Gastroesophageal sphincter (tissue), 3 donors: ENCODE data around the gene SRRM5.

Source experiments
- POLR2AphosphoS5 ChIP-seq: sonication (generic); formaldehyde crosslinking; IDR thresholded peaks from one replicate; pipeline ENCODE4 v1.6.1; 2017; ENCODE audit warnings: antibody characterized with exemption
- TF ChIP-seq, protein P1 (sequence below), 4 experiments: fragments of 200-600 bp in 2 of 4; fragments of 450-650 bp in 2 of 4; sonication (generic) in 1 of 4; IDR thresholded peaks; one replicate each; pipeline ENCODE4 v1.5.1; 2017 to 2019; ENCODE audit warnings: antibody characterized with exemption in 4 of 4, mild to moderate bottlenecking in 2 of 4, moderate library complexity in 2 of 4

DNA sequence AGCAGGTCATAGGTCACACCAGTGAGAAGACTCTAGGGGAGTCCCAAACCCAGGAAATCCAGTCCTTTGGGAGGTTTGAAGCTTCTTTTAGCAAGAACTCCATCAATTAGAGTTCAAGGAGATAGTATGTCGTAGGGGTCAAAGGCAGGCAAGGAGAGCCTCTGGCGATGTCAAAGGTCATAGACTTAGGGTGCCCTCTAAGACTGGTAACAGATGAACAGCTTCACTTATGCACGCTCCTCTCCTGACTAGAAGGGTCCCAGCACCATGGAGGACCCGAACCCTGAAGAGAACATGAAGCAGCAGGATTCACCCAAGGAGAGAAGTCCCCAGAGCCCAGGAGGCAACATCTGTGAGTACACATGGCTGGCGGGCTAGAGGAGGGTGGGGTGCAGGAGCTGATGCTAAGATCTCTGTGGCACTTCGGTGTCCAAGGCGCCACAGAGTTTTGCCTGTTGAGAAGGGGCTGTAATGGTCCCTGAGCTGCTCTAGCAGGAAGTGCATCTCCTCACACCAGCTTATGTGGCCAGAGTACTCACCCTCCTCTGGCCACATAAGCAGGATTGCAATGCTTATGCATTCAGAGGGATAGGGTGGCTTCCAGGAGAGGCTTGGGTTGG lies 14.9 kb upstream of the SRRM5 start:
- TF ChIP-seq, protein P1, sequence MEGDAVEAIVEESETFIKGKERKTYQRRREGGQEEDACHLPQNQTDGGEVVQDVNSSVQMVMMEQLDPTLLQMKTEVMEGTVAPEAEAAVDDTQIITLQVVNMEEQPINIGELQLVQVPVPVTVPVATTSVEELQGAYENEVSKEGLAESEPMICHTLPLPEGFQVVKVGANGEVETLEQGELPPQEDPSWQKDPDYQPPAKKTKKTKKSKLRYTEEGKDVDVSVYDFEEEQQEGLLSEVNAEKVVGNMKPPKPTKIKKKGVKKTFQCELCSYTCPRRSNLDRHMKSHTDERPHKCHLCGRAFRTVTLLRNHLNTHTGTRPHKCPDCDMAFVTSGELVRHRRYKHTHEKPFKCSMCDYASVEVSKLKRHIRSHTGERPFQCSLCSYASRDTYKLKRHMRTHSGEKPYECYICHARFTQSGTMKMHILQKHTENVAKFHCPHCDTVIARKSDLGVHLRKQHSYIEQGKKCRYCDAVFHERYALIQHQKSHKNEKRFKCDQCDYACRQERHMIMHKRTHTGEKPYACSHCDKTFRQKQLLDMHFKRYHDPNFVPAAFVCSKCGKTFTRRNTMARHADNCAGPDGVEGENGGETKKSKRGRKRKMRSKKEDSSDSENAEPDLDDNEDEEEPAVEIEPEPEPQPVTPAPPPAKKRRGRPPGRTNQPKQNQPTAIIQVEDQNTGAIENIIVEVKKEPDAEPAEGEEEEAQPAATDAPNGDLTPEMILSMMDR (IDR thresholded peaks at IDR 0.05) = no peak
- no peak for TF ChIP-seq POLR2AphosphoS5
